ENCODE measurements around the gene STX10. TPM values are rescaled to one million over a fixed set of nuclear protein-coding genes. Genes with fewer than 3 reads are reported as not detected.

The STX10 gene
- polyA plus RNA-seq, 4 donors: 53.2 to 71.4 (median 54.6) TPM

- no peak for DNase-seq (ENCODE audit: low read depth in 4 of 4, low spot score in 3 of 4)
These were observed 27.8 kb downstream of the STX10 start for GRCh38 chr19:13122275-13122878.

GRCh38 chr19:13121551-13122274 lies 28.5 kb downstream of the STX10 start:
- DNase-seq (ENCODE audit: low read depth in 4 of 4, low spot score in 3 of 4): no peak

GRCh38 chr19:13120817-13121216 lies 29.4 kb downstream of the STX10 start:
- DNase-seq (ENCODE audit: low read depth in 4 of 4, low spot score in 3 of 4): no peak

DNA sequence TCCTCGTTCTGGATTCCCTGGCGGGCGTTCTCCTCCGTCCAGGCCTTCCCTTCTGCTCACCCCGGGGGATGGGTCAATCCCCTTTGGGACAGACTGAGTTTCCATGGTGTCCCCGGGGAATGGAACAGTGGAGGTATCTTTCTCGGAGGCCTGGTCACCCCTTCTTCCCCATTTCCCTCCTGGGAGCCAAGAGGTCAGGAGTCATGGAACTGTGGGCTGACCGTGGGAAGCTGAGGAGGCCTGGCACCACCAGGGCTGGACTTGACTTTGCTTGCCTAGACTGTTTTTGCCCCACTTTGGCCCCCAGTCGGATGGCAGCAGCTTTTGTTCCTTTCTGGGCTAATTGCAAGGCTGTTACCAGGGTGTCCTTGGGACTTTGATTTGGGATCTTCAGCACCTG lies 30.1 kb downstream of the STX10 start:
- no peak for DNase-seq (ENCODE audit: low read depth in 4 of 4, low spot score in 3 of 4)

GRCh38 chr19:13119627-13120026 lies 30.5 kb downstream of the STX10 start:
- DNase-seq (ENCODE audit: low read depth in 4 of 4, low spot score in 3 of 4): no peak

GRCh38 chr19:13118424-13119193 lies 31.6 kb downstream of the STX10 start:
- DNase-seq (ENCODE audit: low read depth in 4 of 4, low spot score in 3 of 4): peak in 1 of 4 donors; percentile 70

- peak; percentile 70 to 77 (median 73) for DNase-seq (ENCODE audit: low read depth in 4 of 4, low spot score in 3 of 4)
These were observed 32.3 kb downstream of the STX10 start, which contains the start of gene NACC1 for GRCh38 chr19:13117772-13118423. Gene NACC1, plus strand, starts transcription at chr19:13118264. Its CDS starts 16,944 bp downstream, at chr19:13135208.

- no peak for DNase-seq (ENCODE audit: low read depth in 4 of 4, low spot score in 3 of 4)
These were observed 32.9 kb downstream of the STX10 start for GRCh38 chr19:13117176-13117771.

DNA sequence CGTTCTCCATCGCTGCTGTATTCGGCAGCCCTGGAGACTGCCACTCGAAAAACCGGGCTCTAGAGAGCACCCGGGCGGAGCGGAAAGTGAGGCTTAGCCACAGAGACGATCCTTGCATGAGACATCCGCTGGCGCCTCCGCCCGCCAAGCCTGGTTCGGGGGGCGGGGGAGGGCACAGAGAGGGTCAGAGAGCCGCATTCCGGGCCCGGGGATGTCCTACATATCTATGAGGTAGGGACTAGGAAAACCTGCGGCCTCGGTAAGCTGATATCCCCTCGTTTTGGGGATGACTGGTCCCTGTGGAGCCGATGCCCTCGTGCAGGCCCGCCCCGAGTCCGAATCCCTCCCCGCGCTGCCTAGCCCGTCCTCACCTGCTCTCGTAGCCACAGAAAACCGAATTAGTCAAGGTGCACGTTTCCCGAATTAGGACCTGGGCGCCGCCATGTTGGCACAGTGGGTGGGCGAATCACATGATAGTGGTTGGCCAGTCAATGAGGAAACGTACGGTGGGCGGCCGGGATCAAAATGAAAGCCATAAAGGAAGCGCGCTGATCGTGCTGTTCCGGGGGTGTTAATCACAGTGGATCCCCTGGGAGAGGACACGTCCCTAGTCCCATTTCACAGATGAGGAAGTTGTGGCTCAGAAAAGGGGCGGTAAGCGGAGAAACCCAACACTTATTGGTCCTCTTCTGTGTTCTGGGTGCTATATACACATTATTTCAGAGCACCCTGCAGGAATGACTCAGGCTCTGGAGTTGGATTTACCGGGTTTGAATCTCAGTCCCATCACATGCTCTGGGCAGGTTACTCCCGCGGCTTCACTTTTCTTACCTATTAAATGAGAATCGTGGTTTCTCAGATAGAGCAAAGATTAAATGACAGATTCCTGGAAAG lies 33.6 kb downstream of the STX10 start, which contains the start of gene TRMT1:
Gene TRMT1 (minus strand): TSS at position 459 of the 894 bp plus-strand sequence. CDS start 341 bp downstream, at position 118.
- DNase-seq (ENCODE audit: low read depth in 4 of 4, low spot score in 3 of 4): peak; percentile 78 to 90 (median 86)

DNA sequence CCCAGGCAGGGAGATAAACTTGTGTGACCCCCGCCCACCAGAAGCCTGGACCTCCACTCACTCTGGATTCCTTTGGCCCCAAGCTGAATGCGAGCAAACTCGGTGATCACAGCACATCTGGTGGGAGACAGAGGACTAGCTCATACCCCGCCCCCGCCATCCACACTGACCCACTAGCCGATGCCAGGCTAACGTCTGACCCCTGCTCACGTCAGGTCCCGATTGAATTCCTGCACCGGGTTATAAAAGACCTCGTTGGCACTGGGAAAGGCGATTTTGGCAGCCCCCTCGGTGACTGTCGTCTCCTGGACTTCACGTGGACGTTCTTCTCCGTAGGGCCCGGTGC lies 34.3 kb downstream of the STX10 start:
- no peak for DNase-seq (ENCODE audit: low read depth in 4 of 4, low spot score in 3 of 4)

DNA sequence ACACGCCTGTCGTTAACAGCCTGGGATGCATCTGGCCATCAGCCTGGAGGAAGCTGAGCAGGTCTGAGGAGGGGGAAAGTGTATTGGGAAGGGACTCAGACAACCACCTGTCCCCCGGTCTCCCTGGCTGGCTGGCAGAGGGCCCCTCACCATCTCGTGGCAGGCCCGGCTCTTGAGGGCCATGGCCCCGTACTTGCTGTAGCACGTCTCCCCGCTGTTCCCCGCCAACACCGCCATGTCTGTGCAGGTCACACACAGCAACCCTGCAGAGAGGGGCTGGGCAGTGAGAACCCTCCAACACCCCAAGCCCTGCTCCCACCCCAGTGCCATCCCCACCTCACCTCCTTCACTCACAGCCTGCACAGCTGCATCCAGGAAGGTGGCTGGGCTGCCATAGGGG lies 37.6 kb downstream of the STX10 start:
- DNase-seq (ENCODE audit: low read depth in 4 of 4, low spot score in 3 of 4): no peak

GRCh38 chr19:13110099-13110610 lies 40.0 kb downstream of the STX10 start:
- no peak for DNase-seq (ENCODE audit: low read depth in 4 of 4, low spot score in 3 of 4)

DNA sequence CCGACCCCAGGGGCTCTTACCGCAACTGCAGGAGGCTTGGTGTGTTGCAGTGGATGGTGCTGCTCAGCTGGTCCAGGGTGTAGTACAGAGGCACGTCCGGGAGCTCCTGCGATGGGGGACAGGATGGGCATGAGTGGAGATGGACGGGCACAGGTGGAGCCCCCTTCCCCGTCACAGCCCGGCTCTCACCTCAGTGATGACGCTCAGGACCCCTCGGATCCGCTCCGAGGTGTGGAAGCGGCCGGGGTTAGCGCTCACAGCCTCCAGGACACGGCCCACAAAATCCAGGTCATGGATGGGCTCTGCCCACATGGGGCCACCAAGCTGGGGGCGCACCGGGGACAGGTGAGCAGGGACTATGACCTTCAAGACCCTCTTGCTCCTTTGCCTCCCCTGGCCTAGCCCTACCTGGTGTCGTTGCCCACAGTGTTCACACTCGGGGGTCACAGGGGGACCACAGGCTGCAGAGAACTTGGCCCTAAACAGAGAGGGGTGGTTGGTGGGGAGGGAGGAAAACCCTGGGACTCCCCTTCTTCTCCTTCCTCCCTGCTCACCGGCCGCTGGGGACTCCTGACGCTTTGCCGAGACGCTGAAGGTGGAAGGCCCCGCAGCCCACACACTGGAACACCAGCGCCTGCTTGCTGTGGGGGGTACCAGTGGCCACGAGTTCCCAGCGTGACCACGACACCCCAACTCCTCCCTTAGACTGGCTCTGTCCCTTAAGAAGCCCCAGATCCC lies 40.6 kb downstream of the STX10 start:
- DNase-seq (ENCODE audit: low read depth in 4 of 4, low spot score in 3 of 4): no peak

DNA sequence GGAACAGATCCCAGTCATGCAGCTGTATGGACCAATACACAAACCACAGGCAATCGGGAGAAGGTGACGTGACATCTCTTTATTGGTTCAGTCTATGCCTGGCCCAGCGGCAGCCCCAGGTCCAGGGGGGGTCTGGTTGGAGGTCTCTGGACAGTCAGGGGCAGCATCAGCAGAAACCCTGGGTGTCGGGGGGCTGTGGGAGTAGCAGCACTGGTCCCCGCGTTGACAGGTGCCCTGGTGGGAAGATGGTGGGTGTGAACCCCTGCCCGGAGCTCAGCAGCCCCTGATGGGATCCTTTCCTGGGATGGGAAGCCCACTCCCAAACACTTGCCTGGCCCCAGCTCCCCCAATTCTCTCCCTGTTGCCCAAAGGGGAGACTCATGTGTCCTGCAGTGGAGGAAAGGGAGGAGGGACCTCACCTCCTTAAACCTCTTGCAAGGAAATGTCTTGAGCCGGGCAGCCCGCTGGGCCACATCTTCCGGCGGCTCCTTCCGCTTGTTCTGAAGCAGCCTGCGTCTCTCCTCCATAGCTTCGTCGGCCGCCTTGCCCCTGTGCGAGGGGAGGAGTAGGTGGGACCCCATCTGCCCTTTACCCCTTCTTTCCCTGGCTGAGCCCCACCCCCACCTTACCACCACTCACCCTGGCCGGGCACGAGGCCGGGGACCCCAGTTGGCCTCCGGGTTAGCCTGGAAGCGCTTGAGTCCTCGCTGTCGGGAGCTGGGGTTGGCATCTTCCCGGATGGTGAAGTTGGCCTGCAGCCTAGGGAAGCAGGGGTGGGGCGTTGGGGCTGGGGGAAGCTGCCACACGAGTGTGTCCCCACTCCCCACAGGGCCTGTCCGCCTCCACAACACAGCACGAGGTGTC lies 45.1 kb downstream of the STX10 start:
- DNase-seq (ENCODE audit: low read depth in 4 of 4, low spot score in 3 of 4): no peak

- DNase-seq (ENCODE audit: low read depth in 4 of 4, low spot score in 3 of 4): no peak
These were observed 45.8 kb downstream of the STX10 start for GRCh38 chr19:13104360-13104847.

DNA sequence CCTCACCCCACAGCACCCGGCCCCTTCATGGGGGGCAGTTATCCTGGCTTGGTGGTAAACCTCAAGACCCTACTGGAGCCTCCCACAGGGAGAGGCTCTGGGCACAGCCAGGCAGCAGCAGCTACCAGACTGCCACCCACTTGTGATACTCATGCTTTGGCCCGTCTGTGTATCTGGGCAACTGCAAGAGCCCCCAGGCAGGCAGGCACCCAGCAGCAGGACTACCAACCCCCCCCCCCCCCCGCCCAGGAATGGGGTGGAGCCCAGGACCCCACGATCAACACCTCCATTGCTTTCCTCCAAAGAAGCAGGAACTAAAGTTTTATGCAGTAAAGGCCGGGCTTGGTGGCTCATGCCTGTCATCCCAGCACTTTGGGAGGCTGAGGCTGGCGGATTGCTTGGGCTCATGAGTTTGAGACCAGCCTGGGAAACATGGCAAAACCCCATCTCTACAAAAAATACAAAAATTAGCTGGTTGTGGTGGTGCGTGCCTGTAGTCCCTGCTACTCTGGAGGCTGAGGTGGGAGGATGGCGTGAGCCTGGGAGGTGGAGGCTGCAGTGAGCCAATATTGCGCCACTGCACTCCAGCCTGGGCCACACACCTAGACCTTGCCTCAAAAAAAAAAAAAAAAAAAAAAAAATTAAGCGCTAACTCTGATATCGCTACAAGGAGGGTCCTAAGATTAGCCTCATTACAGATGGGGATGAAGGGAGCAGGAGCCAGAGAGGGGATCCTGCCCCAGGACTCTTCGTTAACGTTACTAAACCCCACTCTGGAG lies 46.4 kb downstream of the STX10 start:
- DNase-seq (ENCODE audit: low read depth in 4 of 4, low spot score in 3 of 4): no peak

Measured in right renal pelvis (tissue), 4 donors.